H54 (cell line): ENCODE data around the gene GAL3ST1.
"Not testable (repeated sequence)": the region's sequence is repeated elsewhere in the genome, so short reads cannot be mapped to it uniquely, and the experiment has no call there.

ENCODE experiments used
- DNase-seq: peaks from one replicate; pipeline ENCODE4 v3.0.0; 2011; ENCODE audit warnings: low spot score, mixed read lengths; ENCODE audit not compliant: insufficient read length
- FAIRE-seq: peaks from 3 replicates; lab custom pipeline; 2011; peaks lifted over from hg19 to GRCh38; lab: Jason Lieb, UNC
- POLR2A ChIP-seq: IDR thresholded peaks from 2 replicates; pipeline ENCODE4 v1.6.1; 2011; ENCODE audit warnings: low read depth, mild to moderate bottlenecking, low read length

Gene GAL3ST1

GRCh38 chr22:30547188-30547587 is 27.3 kb downstream of the GAL3ST1 start:
- no peak for TF ChIP-seq POLR2A
- DNase-seq (no peak), FAIRE-seq (no peak)

DNA sequence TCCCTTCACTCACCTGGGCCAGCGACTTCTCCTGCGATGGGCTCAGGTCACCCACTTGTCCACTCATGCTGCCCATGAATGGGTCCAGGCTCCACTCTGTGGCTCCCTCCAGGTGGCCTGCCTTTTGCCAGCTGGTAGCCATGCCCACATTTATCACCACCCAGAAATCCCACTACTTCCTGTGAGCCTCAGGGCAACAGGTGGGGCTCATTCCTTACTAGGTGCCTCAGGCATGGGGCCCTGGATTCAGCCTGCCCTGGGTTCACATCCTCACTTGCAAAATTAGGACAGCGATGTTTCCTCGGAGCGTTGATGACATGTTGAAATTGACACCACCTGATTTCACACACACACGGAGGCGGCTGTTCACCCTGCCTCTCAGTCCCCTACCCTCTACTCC is 27.8 kb downstream of the GAL3ST1 start, which contains the start of gene SEC14L6:
TSS of gene SEC14L6 (minus strand) at position 126 of the 400 bp plus-strand sequence. CDS start at position 67, 59 bp downstream.
- no peak for TF ChIP-seq POLR2A
- FAIRE-seq, result no peak
- DNase-seq, result no peak

DNA sequence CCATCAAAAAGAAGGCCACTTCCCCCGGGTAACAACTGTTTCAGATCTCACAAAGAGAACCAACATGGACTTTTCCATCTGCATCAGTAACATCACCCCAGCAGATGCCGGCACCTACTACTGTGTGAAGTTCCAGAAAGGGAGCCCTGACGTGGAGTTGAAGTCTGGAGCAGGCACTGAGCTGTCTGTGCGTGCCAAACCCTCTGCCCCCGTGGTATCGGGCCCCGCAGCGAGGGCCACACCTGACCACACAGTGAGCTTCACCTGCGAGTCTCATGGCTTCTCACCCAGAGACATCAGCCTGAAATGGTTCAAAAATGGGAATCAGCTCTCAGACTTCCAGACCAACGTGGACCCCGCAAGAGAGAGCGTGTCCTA is 31.7 kb downstream of the GAL3ST1 start:
- TF ChIP-seq POLR2A, result no peak
- FAIRE-seq (no peak), DNase-seq (no peak)

DNA sequence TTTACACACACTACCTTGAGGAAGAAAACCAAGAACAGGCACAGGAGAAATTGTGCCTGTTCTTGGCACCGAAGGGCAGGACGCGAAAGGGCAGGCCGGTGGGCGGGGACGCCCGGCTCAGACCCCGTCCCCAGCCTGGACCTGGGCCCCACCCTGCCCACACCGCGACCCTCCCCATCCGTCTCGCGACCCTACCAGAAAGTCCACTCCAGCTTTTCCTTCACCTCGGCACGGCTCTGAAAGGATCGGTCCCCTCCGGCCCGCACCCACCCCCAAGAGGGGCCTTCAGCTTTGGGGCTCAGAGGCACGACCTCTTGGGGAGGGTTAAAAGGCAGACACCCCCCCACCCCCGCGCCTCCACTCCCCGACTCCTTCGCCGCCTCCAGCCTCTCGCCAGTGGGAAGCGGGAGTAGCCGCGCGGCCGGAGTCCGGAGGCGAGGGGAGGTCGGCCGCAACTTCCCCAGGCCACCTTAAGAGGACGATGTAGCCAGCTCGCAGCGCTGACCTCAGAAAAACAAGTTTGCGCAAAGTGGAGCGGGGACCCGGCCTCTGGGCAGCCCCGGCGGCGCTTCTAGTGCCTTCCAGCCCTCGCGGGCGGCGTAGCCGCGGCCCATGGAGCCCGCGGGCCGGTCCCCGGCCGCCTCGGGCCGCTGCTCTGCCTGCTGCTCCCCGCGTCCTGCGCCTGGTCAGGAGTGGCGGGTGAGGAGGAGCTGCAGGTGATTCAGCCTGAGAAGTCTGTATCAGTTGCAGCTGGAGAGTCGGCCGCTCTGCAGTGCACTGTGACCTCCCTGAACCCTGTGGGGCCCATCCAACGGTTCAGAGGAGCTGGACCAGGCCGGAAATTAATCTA is 32.3 kb downstream of the GAL3ST1 start:
- no peak for FAIRE-seq
- TF ChIP-seq POLR2A, result no peak
- DNase-seq, result no peak

DNA sequence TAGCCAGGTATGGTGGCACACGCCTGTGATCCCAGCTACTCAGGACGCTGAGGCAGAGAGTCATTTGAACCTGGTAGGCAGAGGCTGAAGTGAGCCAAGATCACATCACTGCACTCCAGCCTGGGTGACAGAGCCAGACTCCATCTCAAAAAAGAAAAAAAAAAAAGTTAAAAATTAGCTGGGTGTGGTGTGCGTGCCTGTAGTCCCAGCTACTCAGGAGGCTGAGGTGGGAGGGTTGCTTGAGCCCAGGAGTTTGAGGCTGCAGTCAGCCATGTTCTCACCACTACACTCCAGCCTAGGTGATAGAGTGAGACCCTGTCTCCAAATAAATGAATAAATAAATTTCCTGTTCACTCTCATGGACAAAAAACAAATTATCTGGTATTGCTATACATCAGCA is 33.0 kb downstream of the GAL3ST1 start:
- FAIRE-seq, DNase-seq: not testable (repeated sequence)

DNA sequence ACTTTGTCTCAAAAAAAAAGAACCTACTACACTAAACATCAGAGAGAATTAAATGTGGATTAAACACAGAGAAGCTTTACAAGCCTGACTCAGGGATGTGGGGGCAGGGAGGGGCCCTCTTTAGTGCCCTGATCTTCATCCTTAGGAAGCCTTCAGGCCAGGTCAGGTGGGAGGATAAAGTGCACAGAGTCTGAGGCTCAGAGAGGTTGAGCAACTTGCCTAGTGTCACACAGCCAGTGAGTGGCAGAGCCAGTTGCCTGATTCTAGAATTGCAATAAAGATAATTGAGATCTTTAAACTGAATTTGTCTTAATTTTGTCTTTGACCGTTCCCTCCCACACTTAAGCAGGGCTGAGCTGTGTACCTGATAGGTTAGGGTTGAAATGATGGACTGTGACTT is 35.1 kb downstream of the GAL3ST1 start:
- FAIRE-seq (no peak), DNase-seq (no peak)
- TF ChIP-seq POLR2A, result no peak

DNA sequence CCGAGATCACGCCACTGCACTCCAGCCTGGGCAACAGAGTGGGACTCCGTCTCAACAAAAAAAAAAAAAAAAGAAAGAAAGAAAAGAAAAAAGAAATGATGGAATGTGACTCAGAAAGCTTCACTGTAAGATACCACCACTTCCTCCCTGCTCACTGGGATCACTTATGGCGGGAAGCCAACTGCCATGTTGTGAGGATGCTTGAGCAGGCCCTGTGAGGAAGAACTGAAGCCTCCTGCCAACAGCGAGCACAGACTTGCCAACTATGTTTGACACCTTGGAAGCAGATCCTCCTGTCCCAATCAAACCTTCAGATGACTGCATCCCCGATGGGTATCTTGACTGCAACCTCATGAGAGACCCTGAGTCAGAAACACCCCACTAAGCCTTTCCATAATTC is 36.2 kb downstream of the GAL3ST1 start:
- TF ChIP-seq POLR2A, result no peak
- no peak for FAIRE-seq
- no peak for DNase-seq

- TF ChIP-seq POLR2A, result no peak
- FAIRE-seq (no peak), DNase-seq (no peak)
Measured at GRCh38 chr22:30537083-30537731, 37.3 kb downstream of the GAL3ST1 start.

DNA sequence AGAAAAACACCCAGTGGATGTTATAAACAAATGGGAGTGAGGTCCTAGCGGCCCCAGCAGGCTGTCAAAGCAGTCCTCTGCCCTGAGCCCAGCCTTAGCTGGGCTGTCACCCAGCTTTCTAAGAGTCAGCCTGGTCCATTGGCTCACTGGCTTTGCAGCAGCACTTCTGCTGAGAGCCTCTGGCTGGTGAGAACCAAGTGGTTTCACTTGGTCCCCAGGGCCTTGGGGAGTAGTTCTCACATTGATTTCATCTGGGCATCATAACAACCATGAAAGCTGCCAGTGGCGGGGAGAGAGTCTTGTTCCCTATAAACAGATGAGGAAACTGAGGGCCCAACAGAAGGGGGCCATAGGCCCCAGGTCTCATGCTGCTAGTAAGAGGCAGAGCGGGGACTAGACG is 39.3 kb downstream of the GAL3ST1 start:
- DNase-seq (no peak), FAIRE-seq (no peak)
- no peak for TF ChIP-seq POLR2A

- FAIRE-seq (no peak), DNase-seq (no peak)
- no peak for TF ChIP-seq POLR2A
Measured at GRCh38 chr22:30531651-30532608, 42.5 kb downstream of the GAL3ST1 start.

DNA sequence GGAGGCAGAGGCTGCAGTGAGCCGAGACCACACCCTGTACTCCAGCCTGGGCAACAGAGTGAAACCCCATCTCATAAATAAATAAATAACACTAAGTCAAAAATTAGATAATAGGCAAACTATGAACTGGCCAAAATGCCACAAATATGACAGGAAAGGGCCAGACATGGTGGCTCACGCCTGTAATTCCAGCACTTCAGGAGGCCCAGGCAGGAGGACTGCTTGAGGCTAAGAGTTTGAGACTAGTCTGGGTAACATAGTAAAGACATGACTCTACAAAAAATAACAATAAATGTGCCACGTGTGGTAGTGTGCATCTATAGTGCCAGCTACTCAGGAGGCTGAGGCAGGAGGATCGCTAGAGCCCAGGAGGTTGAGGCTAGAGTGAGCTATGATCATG is 47.8 kb downstream of the GAL3ST1 start:
- FAIRE-seq (no peak), DNase-seq (no peak)
- no peak for TF ChIP-seq POLR2A

- no peak for TF ChIP-seq POLR2A
- DNase-seq, result no peak
- no peak for FAIRE-seq
Measured at GRCh38 chr22:30523646-30524489, 50.6 kb downstream of the GAL3ST1 start.
